CMK (cell line): ENCODE results near the gene SPOCK1.

Experiments used
- DNase-seq: peaks from one replicate; pipeline ENCODE4 v3.0.0-alpha.2; 2010; ENCODE audit warnings: low read depth

SPOCK1 gene

GRCh38 chr5:137325721-137326120 is 173.4 kb downstream of the SPOCK1 start:
- DNase-seq = no peak

DNA sequence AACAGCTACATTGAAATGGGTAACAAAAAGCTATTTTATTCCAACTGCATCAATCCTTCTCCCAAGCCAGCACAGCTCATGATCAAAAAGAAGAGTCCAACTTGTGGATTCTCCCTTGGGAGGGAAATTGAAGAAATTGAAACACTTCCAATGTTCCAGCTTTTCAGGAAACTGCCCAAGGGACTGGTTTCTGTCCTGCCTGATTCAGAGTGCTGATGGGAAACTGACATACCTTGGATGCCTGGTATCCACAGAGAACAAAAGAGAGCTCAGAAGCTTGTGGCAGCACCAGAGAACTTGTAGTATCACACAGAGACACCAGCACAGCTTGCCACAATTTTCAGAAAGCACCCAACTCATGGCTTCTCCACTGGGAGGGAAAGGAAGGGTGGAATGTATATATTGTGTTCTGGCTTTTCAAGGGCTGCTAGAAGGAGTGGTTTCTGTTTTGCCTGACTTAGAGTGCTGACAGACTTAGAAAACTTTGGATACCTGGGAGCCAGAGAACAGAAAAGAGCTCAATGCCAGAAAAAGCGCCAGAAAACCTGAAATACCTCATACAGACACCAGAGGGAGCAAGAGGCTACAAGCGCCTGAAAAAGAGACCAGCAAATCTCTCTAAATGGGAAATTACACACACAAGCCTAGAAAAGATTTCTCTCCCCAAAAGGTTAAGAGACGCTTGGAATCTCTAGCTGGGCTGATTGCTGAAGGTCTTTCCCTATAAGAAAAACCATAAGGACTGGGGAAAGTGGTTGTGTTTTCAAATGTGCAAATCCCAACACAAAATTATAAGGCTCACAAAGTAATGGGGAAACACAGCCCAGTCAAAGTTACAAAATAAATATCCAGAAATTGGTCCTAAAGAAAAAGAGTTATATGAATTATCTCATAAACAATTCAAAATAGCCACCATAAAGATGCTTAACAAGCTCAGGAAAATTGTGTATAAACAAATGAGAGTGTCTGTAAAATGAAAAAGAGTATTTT is 178.8 kb downstream of the SPOCK1 start:
- no peak for DNase-seq

- no peak for DNase-seq
Observed at GRCh38 chr5:137318027-137318426, 181.1 kb downstream of the SPOCK1 start.

GRCh38 chr5:137316346-137316736 is 182.8 kb downstream of the SPOCK1 start:
- no peak for DNase-seq

GRCh38 chr5:137315534-137316345 is 183.4 kb downstream of the SPOCK1 start:
- no peak for DNase-seq

- DNase-seq = no peak
Observed at GRCh38 chr5:137315109-137315508, 184.0 kb downstream of the SPOCK1 start.

DNA sequence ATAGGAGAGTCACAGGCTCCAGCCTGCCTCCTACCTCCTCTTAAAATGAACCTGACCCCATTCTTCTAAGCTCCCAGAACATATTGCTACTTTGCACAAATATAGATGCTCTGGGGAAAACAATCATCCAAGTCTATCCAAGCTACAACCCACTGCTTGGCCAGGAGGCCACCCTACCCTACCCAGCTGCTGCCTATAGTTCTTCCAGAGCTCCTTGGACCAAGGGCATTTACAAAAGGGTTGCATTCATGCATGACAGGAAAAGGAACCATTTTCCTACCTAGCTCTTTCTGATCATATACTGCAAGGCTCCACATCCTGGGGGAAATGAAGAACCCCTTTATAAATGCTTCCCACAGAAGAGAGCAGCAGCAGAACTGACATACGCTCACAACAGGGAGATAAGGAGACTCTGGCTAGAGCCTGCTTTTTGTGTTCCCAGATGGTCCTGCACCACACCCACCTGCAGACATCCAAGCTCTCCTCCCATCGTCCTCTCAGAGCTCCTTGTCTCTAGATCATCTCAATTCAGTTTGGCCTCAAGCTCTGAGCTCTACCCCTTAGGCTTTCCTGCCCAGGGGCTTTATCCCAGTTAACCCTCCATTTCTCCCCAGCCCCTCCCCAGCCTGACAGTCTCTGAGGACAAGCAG is 185.5 kb downstream of the SPOCK1 start:
- DNase-seq = no peak

DNA sequence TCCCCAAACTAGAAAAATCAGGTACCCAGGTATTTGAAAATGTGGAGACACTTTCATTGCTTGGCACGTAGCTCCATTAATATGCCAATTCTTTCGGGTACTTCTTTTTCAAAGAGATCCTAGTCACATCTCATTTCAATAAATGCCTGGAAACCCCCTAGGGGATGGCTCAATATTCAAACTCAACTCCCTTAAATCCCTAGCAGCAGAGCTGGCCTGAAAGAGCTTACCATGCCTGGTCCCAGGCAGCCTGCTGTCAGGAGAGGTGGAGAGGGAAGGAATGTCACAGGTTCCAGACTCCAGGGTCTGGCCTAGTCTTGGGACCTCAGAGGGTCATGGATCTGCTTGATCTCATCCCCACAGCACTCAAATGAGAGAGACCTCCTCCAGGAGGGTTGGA is 187.1 kb downstream of the SPOCK1 start:
- no peak for DNase-seq

- DNase-seq = no peak
Observed at GRCh38 chr5:137310051-137310730, 188.9 kb downstream of the SPOCK1 start.

- no peak for DNase-seq
Observed at GRCh38 chr5:137309290-137309689, 189.8 kb downstream of the SPOCK1 start.

GRCh38 chr5:137308311-137308710 is 190.8 kb downstream of the SPOCK1 start:
- no peak for DNase-seq

- no peak for DNase-seq
Observed at GRCh38 chr5:137306903-137307302, 192.2 kb downstream of the SPOCK1 start.

DNA sequence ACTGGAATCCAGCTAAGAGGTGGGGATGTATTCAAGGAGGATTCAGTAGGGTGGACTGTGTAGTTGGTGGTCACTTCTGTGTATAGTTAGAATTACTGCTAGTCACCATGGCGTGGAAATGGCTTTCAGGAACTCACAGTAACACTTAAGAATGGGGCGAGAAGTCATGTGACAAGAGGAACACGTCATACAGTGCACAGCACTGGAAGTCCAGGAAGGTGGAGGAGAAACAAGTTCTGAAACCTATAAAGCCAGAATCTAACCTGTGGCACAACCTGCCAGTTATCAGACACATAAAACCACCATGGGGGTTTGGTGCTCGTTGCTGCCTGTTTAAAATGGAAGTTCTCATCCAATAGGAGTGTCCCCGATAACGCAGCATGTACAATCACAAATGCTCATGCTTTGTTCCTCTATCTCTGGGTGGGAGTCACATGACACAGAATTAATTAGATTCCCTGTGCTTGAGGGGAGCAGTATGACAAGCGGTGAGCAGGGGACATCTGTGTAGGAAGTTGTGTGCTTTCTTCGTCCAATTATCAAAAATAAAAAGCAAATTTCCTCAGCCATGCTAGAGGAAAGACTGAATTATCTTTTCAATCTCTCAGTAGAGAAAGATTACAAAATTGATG is 193.0 kb downstream of the SPOCK1 start:
- DNase-seq = no peak

- DNase-seq = no peak
Observed at GRCh38 chr5:137304226-137304874, 194.8 kb downstream of the SPOCK1 start.

DNA sequence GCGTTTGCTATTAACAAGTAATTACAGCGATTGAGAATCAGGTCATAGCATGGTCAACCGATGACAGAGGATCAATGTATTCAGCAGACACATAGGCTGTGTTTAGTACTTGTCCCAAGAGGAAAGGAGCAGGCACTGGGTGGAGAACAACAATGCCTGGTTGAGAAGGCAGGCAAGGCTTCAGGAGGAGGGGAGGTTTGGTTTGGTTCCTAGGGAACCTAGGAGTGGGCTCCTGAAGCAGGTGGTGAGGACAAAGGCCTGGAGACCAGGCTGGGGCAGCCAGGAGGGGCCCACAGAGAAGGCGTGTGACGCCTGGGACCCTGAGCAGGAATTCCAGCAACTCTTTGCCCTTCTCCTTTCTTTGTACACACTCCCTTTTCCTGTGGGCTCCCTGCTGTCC is 195.6 kb downstream of the SPOCK1 start:
- DNase-seq = no peak

- no peak for DNase-seq
Observed at GRCh38 chr5:137300411-137301240, 198.5 kb downstream of the SPOCK1 start.

GRCh38 chr5:137296213-137296781 is 202.8 kb downstream of the SPOCK1 start:
- DNase-seq = no peak

DNA sequence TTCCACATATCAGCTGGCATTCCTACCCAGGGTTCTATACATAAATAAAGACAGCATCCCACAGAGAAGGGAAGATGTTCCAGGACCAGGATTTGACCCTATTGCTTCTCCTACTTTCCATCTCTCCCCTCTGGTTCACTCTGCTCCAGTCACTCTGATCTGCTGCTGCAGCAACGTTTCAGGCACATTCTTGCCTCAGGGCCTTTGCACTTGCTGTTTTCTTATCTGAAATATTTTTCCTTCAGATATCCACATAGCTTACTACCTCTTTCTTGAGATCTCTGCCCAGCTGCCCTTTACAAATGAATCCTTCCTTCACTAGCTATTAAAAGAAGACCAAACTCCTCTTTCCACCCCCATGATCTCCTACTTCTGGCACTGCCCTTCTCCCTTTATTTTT is 204.5 kb downstream of the SPOCK1 start:
- no peak for DNase-seq

DNA sequence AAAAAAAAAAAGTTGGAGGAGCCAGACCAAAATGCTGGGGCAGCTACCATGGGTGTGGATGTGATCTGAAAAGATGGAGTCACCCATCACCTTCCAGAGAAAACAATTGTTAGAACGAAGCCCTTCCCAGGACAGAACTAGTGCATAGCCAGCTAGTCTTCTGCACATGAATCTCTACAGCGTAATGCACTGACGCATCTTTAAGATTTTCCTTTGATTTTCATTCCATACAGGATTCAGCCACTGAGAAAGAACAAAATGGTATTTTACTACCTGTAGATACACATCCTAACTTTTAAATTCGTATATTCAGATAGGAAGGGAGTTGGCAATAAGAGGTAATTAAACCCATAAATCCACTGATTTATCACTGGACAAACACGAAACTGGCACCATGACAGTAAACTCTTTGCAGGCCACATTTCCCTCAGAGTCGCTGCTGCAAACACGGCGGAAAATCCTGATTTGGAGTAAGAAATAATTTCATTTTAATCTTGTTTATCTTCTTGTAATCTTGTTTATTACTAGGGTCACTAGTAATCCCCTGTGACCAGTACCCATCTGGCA is 206.6 kb downstream of the SPOCK1 start:
- DNase-seq = no peak
